GM10266 (cell line): ENCODE results near the gene UIMC1.

ENCODE experiments used
- DNase-seq: peaks from one replicate; pipeline ENCODE4 v3.0.0; 2012; ENCODE audit errors: extremely low spot score
- TF ChIP-seq, protein P1 (sequence below): IDR thresholded peaks from 2 replicates; pipeline ENCODE4 v1.5.1; 2012; ENCODE audit warnings: mild to moderate bottlenecking, low read depth; ENCODE audit not compliant: control insufficient read depth, insufficient read depth; ENCODE audit errors: missing control alignments

The UIMC1 gene

DNA sequence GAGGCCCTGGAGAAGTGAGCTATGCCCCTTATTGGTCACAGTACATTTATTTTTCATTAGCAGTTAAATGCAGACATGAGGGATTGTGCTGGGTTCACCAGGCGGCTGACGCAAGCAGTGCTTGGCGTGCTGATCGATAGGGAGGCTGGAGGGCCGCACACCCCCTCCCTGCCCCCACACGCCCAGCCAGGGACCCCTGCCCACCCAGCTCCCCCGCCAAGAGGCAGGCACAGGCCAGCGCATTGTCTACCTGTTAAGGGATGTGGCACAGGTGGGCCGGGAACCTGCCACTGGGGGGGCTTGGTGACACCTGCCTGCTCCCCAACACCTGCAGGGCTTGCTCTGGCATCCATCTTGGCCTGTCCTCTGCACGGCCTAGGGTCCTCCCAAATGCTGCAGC, 146.7 kb downstream of the UIMC1 start:
- no peak for DNase-seq
- TF ChIP-seq, protein P1, sequence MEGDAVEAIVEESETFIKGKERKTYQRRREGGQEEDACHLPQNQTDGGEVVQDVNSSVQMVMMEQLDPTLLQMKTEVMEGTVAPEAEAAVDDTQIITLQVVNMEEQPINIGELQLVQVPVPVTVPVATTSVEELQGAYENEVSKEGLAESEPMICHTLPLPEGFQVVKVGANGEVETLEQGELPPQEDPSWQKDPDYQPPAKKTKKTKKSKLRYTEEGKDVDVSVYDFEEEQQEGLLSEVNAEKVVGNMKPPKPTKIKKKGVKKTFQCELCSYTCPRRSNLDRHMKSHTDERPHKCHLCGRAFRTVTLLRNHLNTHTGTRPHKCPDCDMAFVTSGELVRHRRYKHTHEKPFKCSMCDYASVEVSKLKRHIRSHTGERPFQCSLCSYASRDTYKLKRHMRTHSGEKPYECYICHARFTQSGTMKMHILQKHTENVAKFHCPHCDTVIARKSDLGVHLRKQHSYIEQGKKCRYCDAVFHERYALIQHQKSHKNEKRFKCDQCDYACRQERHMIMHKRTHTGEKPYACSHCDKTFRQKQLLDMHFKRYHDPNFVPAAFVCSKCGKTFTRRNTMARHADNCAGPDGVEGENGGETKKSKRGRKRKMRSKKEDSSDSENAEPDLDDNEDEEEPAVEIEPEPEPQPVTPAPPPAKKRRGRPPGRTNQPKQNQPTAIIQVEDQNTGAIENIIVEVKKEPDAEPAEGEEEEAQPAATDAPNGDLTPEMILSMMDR, result no peak

DNA sequence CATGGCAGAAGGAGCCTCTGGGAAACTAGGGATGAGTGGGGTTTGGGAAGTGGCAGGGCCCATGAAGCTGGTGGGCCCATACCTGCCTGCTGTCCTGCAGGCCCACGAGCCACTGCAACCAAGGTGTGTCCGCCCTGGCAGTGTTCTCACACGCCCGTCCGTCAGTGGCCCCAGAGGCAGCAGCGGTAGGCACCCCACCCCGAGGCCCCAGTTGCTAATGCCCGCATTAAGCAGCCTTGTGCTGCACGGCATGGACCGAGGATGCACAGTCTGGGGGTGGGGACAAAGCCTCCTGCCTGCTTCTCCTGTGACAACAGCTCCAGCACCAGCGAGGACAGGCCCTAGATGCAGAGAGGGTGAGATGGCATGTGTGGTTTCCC, 148.7 kb downstream of the UIMC1 start:
- TF ChIP-seq, protein P1, result no peak
- no peak for DNase-seq

DNA sequence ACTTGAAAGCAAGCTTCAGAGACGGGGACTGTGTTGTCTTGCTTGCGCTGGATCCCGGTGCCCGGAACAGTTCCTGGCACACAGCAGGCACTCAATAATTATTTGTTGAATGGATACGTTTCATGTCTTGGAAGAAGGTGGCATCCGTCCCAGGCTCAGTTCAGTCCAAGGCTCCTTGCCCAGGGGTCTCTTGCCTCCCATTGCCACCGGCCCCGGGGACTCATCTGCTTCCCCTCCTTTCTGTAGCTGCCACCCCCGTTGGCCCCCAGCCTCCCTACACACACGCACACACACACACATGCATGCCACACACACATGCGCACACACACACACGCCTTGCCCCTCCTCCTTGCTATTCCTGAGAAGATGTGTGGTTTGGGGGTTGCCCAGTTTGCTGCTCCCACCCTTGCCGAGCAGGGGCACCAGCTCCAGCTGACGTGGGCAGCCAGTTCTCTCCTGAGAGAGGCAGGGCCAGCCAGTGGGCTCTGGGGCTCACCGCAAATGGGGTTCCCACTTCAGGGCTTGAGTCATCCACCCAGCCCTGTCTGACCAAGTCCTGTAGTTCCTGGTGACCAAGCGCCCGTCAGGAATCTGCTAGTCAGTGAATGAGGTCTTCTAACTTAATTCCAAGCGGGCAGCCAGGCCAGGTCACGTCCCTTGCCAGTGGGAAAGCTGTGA, 149.2 kb downstream of the UIMC1 start:
- TF ChIP-seq, protein P1, result no peak
- no peak for DNase-seq

DNA sequence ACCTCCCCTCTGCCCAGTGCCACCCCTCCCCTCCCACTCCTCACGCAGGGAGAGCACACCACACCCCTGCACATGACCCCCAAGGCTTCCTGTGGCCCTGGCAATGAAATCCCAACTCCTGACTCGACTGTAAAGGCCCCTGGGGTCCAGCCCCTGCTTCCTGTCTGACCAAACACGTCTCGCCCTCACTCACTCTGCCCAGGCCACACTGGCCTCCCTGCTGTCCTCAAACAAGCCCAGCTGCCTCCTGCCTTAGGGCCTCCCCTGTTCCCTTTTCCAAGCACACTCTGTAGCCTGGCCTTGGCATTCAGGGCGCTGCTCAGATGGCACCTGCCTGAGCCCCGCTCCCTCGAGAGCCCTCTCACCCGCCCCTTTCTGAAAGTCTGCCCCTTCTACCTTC, 149.8 kb downstream of the UIMC1 start:
- TF ChIP-seq, protein P1, result no peak
- no peak for DNase-seq

DNA sequence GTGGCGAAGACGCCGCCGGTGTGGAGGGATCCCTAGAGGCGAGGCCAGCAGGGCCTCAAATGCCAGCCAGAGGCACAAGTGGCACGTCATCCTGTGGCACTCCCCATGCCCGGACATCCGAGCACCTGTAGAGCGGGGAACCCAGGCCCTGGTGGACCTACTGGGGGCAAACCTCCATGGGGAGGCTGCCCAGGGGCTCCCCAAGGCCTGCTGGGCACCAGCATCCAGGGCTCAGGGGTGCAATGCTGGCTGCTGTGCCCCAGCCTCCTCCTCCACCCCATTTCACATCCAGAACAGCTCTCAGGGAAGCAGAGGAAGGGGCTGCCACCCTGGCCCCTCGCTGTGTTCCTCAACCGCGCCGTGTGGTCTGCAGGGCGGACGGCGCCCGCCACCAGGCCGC, 151.0 kb downstream of the UIMC1 start:
- TF ChIP-seq, protein P1, result no peak
- no peak for DNase-seq
